Esophagus squamous epithelium (tissue), 4 donors: ENCODE results near the gene PBX3.

ENCODE experiments used
- CTCF ChIP-seq, 6 experiments: fragments of 450-650 bp in 4 of 6; fragments of 200-600 bp in 2 of 6; sonication (generic) in 2 of 6; IDR thresholded peaks; one replicate each; pipeline ENCODE4 v1.5.1; 2016 to 2019; ENCODE audit warnings: antibody characterized with exemption in 6 of 6, mild to moderate bottlenecking in 4 of 6, moderate library complexity in 4 of 6
- POLR2A ChIP-seq, 4 donors: fragments of 450-650 bp; IDR thresholded peaks; one replicate each; pipeline ENCODE4 v1.6.1; 2017; ENCODE audit warnings: antibody characterized with exemption in 4 of 4, mild to moderate bottlenecking in 4 of 4, moderate library complexity in 3 of 4

GRCh38 chr9:125888211-125888610, 141.0 kb downstream of the PBX3 start:
- TF ChIP-seq CTCF (IDR thresholded peaks at IDR 0.05): no peak
- no peak for TF ChIP-seq POLR2A (IDR thresholded peaks at IDR 0.05)
